HepG2 (cell line): ENCODE results near the gene CRK. TPM values are rescaled to one million over a fixed set of nuclear protein-coding genes. Genes with fewer than 3 reads are reported as not detected.

Source experiments
- ARNTL ChIP-seq: sonication (generic); formaldehyde crosslinking; IDR thresholded peaks from 2 replicates; pipeline ENCODE4 v1.4.0; 2020; ENCODE audit warnings: mild to moderate bottlenecking, missing genetic modification reagents
- ASH2L ChIP-seq: fragments of 300-600, 200-600 bp; sonication (generic); IDR thresholded peaks from 2 replicates; pipeline ENCODE4 v1.7.0; 2017; ENCODE audit warnings: low read depth, mild to moderate bottlenecking, moderate library complexity, mixed read lengths, low read length; ENCODE audit not compliant: insufficient read length
- ATF7-NPFF ChIP-seq: sonication (generic); formaldehyde crosslinking; IDR thresholded peaks from 2 replicates; pipeline ENCODE4 v1.8.1; 2023; ENCODE audit warnings: mild to moderate bottlenecking, low read depth, missing genetic modification reagents, moderate library complexity
- HHEX ChIP-seq: IDR thresholded peaks from 2 replicates; pipeline ENCODE4 v1.6.1; 2016; ENCODE audit warnings: control low read depth
- HOXA5 ChIP-seq: sonication (generic); formaldehyde crosslinking; IDR thresholded peaks from 2 replicates; pipeline ENCODE4 v1.4.0; 2020; ENCODE audit warnings: missing genetic modification reagents
- KLF11 ChIP-seq: IDR thresholded peaks from 2 replicates; pipeline ENCODE4 v1.6.1; 2016; ENCODE audit warnings: missing compliant biosample characterization
- NR2C2 ChIP-seq: sonication (generic); formaldehyde crosslinking; IDR thresholded peaks from 2 replicates; pipeline ENCODE4 v1.4.0; 2020; ENCODE audit warnings: missing genetic modification reagents, mild to moderate bottlenecking, moderate library complexity, borderline replicate concordance
- NR2F6 ChIP-seq, 2 experiments: IDR thresholded peaks; 2 replicates each; pipeline ENCODE4 v1.6.1; 2016; ENCODE audit warnings: antibody characterized with exemption in 1 of 2, mild to moderate bottlenecking in 1 of 2
- SP1 ChIP-seq, 2 experiments: fragments of 450-650 bp in 1 of 2; sonication (generic) in 1 of 2; formaldehyde crosslinking in 1 of 2; IDR thresholded peaks; 2 replicates each; pipeline versions ENCODE4 v1.4.0 to v1.6.1; 2016 to 2020; ENCODE audit warnings: missing genetic modification reagents in 1 of 2
- TBX2 ChIP-seq: sonication (generic); formaldehyde crosslinking; IDR thresholded peaks from 2 replicates; pipeline ENCODE4 v1.5.0; 2020; ENCODE audit warnings: missing genetic modification reagents, mild to moderate bottlenecking, borderline replicate concordance
- TCF7L2 ChIP-seq: IDR thresholded peaks from 2 replicates; pipeline ENCODE4 v1.6.1; 2011; ENCODE audit warnings: mild to moderate bottlenecking, low read depth, low read length, moderate library complexity
- YEATS2 ChIP-seq: sonication (generic); formaldehyde crosslinking; IDR thresholded peaks from 2 replicates; pipeline ENCODE4 v1.4.0; 2020; ENCODE audit warnings: missing genetic modification reagents, borderline replicate concordance
- ZNF432 ChIP-seq: sonication (generic); formaldehyde crosslinking; IDR thresholded peaks from 2 replicates; pipeline ENCODE4 v1.5.0; 2020; ENCODE audit warnings: missing genetic modification reagents, mild to moderate bottlenecking, borderline replicate concordance
- ZNF644 ChIP-seq: IDR thresholded peaks from 2 replicates; pipeline ENCODE4 v1.6.1; 2016; ENCODE audit warnings: low read depth
- polyA plus RNA-seq, 8 experiments: library from polyadenylated mRNA; depleted of rRNA in 3 of 8; stranded (reverse) in 7 of 8; unstranded in 1 of 8; fragments of >200 nt; fragmentation: Illumina TruSeq in 4 of 8; extraction: Trizol in 4 of 8; gene quantifications; 2 replicates each; pipeline versions ENCODE4 v1.2.1 to v1.2.3, GENCODE V29; 2011 to 2016; ENCODE audit warnings: low read depth in 4 of 8, missing spikeins in 1 of 8, mixed read lengths in 1 of 8; ENCODE audit not compliant: insufficient read depth in 1 of 8
- total RNA-seq, 5 experiments: library from RNA; depleted of rRNA; stranded (reverse); fragments of >200 nt; fragmentation: Illumina TruSeq; extraction: Trizol; gene quantifications; 2 replicates each; pipeline ENCODE4 v1.2.3, GENCODE V29; 2016; ENCODE audit warnings: low read depth in 1 of 5
- TF ChIP-seq, protein P1 (sequence below): sonication (generic); formaldehyde crosslinking; IDR thresholded peaks from 2 replicates; pipeline ENCODE4 v1.4.0; 2020; ENCODE audit warnings: missing genetic modification reagents, borderline replicate concordance
- TF ChIP-seq, protein P2 (sequence below): sonication (generic); formaldehyde crosslinking; IDR thresholded peaks from 2 replicates; pipeline ENCODE4; 2020; ENCODE audit warnings: missing genetic modification reagents, mild to moderate bottlenecking, borderline replicate concordance
- TF ChIP-seq, protein P3 (sequence below): sonication (generic); formaldehyde crosslinking; IDR thresholded peaks from 2 replicates; pipeline ENCODE4 v1.5.1; 2020; ENCODE audit warnings: missing genetic modification reagents, mild to moderate bottlenecking, borderline replicate concordance
- TF ChIP-seq, protein P4 (sequence below): sonication (generic); formaldehyde crosslinking; IDR thresholded peaks from 2 replicates; pipeline ENCODE4 v1.5.0; 2020; ENCODE audit warnings: missing genetic modification reagents, mild to moderate bottlenecking, borderline replicate concordance

CRK gene
- total and polyA plus RNA-seq, 2 of the 13 experiments (the other 11 are each of a cell fraction or from before 2014, with no cell fraction given) = 47.4 to 54.2 TPM

DNA sequence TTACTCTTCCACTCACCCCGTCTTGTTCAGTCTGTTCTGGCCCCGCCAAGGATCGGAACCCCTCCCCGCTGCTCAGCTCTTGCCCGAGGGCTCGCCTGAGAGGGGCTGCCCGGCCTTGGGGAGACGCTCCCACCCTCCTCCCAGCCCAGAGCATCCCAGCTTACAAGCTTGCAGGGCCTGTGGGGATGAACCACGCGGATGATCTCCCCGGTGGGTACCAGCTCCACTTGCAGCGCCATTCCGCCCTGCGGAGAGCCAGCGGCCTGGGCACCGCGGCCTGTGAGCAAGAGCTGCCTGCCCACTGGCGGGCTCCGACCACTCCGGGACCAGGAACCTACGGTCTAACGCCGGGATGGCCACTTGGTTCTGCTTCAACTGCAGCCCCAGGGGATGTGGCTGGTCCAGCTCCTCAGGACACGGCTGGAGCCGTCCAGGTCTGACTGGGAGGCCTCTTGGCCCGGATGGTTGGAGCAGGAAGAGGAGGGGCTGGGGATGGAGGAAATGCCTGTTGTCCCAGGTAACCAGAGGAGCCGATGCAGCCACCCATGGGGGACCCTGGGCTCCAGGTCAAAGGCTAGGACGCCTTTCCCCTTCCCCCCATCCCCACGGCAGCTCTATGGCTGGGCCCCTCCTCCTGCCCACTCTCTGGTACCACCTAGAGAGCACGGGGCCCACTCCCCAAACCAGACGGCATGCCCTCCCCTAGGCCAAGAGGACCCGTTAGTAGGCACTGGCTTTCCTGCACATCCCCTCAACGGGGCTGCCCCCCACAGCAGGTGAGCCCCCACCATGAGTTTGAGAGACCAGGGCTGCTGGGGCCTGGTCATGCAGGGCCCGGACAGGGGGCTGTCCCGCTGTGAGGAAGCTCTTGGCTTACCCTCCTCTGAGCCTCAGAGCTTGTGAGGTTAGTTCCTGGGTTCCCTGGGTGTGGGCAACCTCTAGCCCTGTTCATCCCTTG is 36.5 kb upstream of the CRK start, which contains the start of gene MYO1C (continued):
- TF ChIP-seq, protein P1, sequence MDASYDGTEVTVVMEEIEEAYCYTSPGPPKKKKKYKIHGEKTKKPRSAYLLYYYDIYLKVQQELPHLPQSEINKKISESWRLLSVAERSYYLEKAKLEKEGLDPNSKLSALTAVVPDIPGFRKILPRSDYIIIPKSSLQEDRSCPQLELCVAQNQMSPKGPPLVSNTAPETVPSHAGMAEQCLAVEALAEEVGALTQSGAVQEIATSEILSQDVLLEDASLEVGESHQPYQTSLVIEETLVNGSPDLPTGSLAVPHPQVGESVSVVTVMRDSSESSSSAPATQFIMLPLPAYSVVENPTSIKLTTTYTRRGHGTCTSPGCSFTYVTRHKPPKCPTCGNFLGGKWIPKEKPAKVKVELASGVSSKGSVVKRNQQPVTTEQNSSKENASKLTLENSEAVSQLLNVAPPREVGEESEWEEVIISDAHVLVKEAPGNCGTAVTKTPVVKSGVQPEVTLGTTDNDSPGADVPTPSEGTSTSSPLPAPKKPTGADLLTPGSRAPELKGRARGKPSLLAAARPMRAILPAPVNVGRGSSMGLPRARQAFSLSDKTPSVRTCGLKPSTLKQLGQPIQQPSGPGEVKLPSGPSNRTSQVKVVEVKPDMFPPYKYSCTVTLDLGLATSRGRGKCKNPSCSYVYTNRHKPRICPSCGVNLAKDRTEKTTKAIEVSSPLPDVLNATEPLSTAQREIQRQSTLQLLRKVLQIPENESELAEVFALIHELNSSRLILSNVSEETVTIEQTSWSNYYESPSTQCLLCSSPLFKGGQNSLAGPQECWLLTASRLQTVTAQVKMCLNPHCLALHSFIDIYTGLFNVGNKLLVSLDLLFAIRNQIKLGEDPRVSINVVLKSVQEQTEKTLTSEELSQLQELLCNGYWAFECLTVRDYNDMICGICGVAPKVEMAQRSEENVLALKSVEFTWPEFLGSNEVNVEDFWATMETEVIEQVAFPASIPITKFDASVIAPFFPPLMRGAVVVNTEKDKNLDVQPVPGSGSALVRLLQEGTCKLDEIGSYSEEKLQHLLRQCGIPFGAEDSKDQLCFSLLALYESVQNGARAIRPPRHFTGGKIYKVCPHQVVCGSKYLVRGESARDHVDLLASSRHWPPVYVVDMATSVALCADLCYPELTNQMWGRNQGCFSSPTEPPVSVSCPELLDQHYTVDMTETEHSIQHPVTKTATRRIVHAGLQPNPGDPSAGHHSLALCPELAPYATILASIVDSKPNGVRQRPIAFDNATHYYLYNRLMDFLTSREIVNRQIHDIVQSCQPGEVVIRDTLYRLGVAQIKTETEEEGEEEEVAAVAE (CRISPR knock-in tag) = no peak
- TF ChIP-seq NR2F6 (IDR thresholded peaks at IDR 0.05) (no peak), NR2F6 (CRISPR knock-in tag; IDR thresholded peaks at IDR 0.05) (no peak), ARNTL (CRISPR knock-in tag) (no peak), HHEX (no peak), NR2C2 (CRISPR knock-in tag) (no peak), ASH2L (no peak), ATF7-NPFF (CRISPR knock-in tag) (no peak; the same call in 1 of the 2 replicates), KLF11 (CRISPR knock-in tag) (no peak), SP1 (IDR thresholded peaks at IDR 0.05) (no peak), SP1 (CRISPR knock-in tag; IDR thresholded peaks at IDR 0.05) (no peak), TCF7L2 (no peak), TBX2 (peak; percentile 50; the same call in 1 of the 2 replicates), YEATS2 (CRISPR knock-in tag) (no peak), ZNF644 (CRISPR knock-in tag) (no peak), HOXA5 (no peak), ZNF432 (CRISPR knock-in tag) (no peak)
- TF ChIP-seq, protein P2, sequence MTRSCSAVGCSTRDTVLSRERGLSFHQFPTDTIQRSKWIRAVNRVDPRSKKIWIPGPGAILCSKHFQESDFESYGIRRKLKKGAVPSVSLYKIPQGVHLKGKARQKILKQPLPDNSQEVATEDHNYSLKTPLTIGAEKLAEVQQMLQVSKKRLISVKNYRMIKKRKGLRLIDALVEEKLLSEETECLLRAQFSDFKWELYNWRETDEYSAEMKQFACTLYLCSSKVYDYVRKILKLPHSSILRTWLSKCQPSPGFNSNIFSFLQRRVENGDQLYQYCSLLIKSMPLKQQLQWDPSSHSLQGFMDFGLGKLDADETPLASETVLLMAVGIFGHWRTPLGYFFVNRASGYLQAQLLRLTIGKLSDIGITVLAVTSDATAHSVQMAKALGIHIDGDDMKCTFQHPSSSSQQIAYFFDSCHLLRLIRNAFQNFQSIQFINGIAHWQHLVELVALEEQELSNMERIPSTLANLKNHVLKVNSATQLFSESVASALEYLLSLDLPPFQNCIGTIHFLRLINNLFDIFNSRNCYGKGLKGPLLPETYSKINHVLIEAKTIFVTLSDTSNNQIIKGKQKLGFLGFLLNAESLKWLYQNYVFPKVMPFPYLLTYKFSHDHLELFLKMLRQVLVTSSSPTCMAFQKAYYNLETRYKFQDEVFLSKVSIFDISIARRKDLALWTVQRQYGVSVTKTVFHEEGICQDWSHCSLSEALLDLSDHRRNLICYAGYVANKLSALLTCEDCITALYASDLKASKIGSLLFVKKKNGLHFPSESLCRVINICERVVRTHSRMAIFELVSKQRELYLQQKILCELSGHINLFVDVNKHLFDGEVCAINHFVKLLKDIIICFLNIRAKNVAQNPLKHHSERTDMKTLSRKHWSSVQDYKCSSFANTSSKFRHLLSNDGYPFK (CRISPR knock-in tag) = no peak
- TF ChIP-seq, protein P3, sequence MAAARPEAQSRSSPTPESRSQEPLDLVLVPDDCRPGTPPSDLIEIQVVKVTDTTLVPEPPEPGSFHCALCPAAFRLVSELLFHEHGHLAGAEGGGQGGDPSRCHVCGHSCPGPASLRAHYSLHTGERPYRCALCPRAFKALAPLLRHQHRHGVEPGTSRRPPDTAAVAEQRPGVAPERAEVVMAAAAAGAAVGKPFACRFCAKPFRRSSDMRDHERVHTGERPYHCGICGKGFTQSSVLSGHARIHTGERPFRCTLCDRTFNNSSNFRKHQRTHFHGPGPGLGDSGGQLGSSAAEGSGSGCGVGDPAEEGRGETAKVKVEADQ (CRISPR knock-in tag) = no peak
- TF ChIP-seq, protein P4, sequence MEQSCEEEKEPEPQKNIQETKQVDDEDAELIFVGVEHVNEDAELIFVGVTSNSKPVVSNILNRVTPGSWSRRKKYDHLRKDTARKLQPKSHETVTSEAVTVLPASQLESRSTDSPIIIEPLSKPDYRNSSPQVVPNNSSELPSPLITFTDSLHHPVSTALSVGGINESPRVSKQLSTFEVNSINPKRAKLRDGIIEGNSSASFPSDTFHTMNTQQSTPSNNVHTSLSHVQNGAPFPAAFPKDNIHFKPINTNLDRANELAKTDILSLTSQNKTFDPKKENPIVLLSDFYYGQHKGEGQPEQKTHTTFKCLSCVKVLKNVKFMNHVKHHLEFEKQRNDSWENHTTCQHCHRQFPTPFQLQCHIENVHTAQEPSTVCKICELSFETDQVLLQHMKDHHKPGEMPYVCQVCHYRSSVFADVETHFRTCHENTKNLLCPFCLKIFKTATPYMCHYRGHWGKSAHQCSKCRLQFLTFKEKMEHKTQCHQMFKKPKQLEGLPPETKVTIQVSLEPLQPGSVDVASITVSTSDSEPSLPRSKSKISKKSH = 0 out of 2 replicates have a peak, but pooled peaks have one; percentile 46
